Endothelial cell of umbilical vein (primary cell): ENCODE data around the gene ADAMTSL3. TPM values are rescaled to one million over a fixed set of nuclear protein-coding genes. Genes with fewer than 3 reads are reported as not detected.

Experiments used
- BruUV-seq: library from RNA; stranded (reverse); fragments of 400-500 nt; replicated peaks from 2 replicates; lab custom pipeline; 2021; lab: Mats Ljungman, UMichigan
- CTCF ChIA-PET: fragments of 300-600, 350-600 bp; sonication (Branson Sonifier 250); formaldehyde crosslinking; loops from one replicate; lab custom pipeline; 2021; ENCODE audit warnings: antibody characterized with exemption, inconsistent platforms; lab: Charles Lee
- POLR2A ChIA-PET: fragments of 300-600, 350-600 bp; sonication (Branson Sonifier 250); formaldehyde crosslinking; loops from one replicate; lab custom pipeline; 2021; ENCODE audit warnings: antibody characterized with exemption, inconsistent platforms; lab: Charles Lee
- DNase-seq: peaks from one replicate; pipeline ENCODE4 v3.0.0-alpha.2; 2011; ENCODE audit warnings: low read depth, low spot score
- FAIRE-seq: peaks from 2 replicates; lab custom pipeline; 2011; peaks lifted over from hg19 to GRCh38; lab: Jason Lieb, UNC
- H2AFZ ChIP-seq: 2 replicates; pipeline ENCODE4 v1.6.0; 2012; ENCODE audit warnings: low read depth, low read length, control low read depth, inconsistent platforms
- H3K27ac ChIP-seq: 2 replicates; pipeline ENCODE4 v1.5.1; 2011; ENCODE audit warnings: low read depth, mild to moderate bottlenecking, control low read depth, low read length, moderate library complexity; ENCODE audit not compliant: insufficient read depth
- H3K27me3 ChIP-seq, 2 experiments: 2 replicates each; pipeline versions ENCODE4 v1.6.0 to v1.6.1; 2011; ENCODE audit warnings: low read length in 2 of 2, mixed read lengths in 1 of 2; ENCODE audit not compliant: control insufficient read depth in 2 of 2, insufficient read depth in 2 of 2
- H3K36me3 ChIP-seq, 2 experiments: 2 replicates in 1 of 2; 3 replicates in 1 of 2; pipeline ENCODE4 v1.5.1; 2011; ENCODE audit warnings: low read length in 2 of 2, mild to moderate bottlenecking in 1 of 2, moderate library complexity in 1 of 2; ENCODE audit not compliant: control insufficient read depth in 2 of 2, insufficient read depth in 2 of 2; ENCODE audit errors: extremely low read depth in 1 of 2
- H3K4me1 ChIP-seq: 3 replicates; pipeline ENCODE4 v1.5.1; 2011; ENCODE audit warnings: mild to moderate bottlenecking, low read length; ENCODE audit not compliant: control insufficient read depth, insufficient read depth; ENCODE audit errors: extremely low read depth
- H3K4me2 ChIP-seq: 2 replicates; pipeline ENCODE4 v1.6.1; 2011; ENCODE audit warnings: low read length, control low read depth, mixed read lengths; ENCODE audit not compliant: insufficient read depth
- H3K4me3 ChIP-seq, 3 experiments: fragments of 200-600 bp in 1 of 3; sonication (generic), shearing (Covaris generic) in 1 of 3; replicated peaks in 1 of 3; 2 replicates each; pipeline ENCODE4 v1.5.1; 2011 to 2016; ENCODE audit warnings: control low read depth in 3 of 3, low read length in 3 of 3, mild to moderate bottlenecking in 2 of 3, inconsistent platforms in 1 of 3, low read depth in 1 of 3, moderate library complexity in 1 of 3; ENCODE audit not compliant: insufficient read depth in 1 of 3
- H3K79me2 ChIP-seq: 2 replicates; pipeline ENCODE4 v1.6.0; 2012; ENCODE audit warnings: low read length, inconsistent platforms; ENCODE audit not compliant: control insufficient read depth, insufficient read depth
- H3K9ac ChIP-seq: replicated peaks from 2 replicates; pipeline ENCODE3; 2011; ENCODE audit warnings: low read length, control low read depth; ENCODE audit not compliant: insufficient read depth; ENCODE audit errors: extremely low read depth
- H3K9me1 ChIP-seq: replicated peaks from 3 replicates; pipeline ENCODE4 v1.6.0; 2011; ENCODE audit warnings: mild to moderate bottlenecking, low read length; ENCODE audit not compliant: control insufficient read depth, insufficient read depth; ENCODE audit errors: extremely low read depth
- H3K9me3 ChIP-seq: replicated peaks from 2 replicates; pipeline ENCODE4 v1.5.1; 2012; ENCODE audit warnings: low read length, inconsistent platforms; ENCODE audit not compliant: control insufficient read depth, insufficient read depth
- H4K20me1 ChIP-seq: replicated peaks from 2 replicates; pipeline ENCODE3; 2011; ENCODE audit warnings: mild to moderate bottlenecking, low read length; ENCODE audit not compliant: control insufficient read depth, insufficient read depth; ENCODE audit errors: extremely low read depth
- EZH2 ChIP-seq: IDR thresholded peaks from 2 replicates; pipeline ENCODE4 v1.6.1; 2012; ENCODE audit warnings: borderline replicate concordance, low read depth, mild to moderate bottlenecking, moderate library complexity, low read length, inconsistent platforms; ENCODE audit not compliant: severe bottlenecking
- FOS ChIP-seq: IDR thresholded peaks from 2 replicates; pipeline ENCODE4 v1.6.1; 2011; ENCODE audit warnings: mild to moderate bottlenecking, low read length, moderate library complexity, borderline replicate concordance; ENCODE audit not compliant: insufficient read depth
- GATA2 ChIP-seq: IDR thresholded peaks from 2 replicates; pipeline ENCODE4 v1.7.0; 2011; ENCODE audit warnings: low read depth, mild to moderate bottlenecking, moderate library complexity, mixed read lengths, low read length; ENCODE audit not compliant: insufficient read length, insufficient read depth
- JUN ChIP-seq: IDR thresholded peaks from 2 replicates; pipeline ENCODE4 v1.6.1; 2011; ENCODE audit warnings: borderline replicate concordance, low read depth; ENCODE audit not compliant: insufficient read length, insufficient read depth
- MYC ChIP-seq: IDR thresholded peaks from one replicate; pipeline ENCODE4 v1.6.1; 2011; ENCODE audit warnings: mild to moderate bottlenecking, low read depth, low read length
- POLR2A ChIP-seq: IDR thresholded peaks from 2 replicates; pipeline ENCODE4 v1.6.1; 2012; ENCODE audit warnings: low read depth, mild to moderate bottlenecking, control low read depth, low read length
- POLR2AphosphoS5 ChIP-seq: IDR thresholded peaks from 2 replicates; pipeline ENCODE4 v1.6.1; 2012; ENCODE audit warnings: low read depth, mild to moderate bottlenecking, control low read depth, low read length, moderate library complexity; ENCODE audit not compliant: insufficient read depth
- dilution Hi-C: fragments of 300-500 bp; cut with MboI; formaldehyde crosslinking; loops from one replicate; pipeline ENCODE4 v1.15.0; 2019; ENCODE audit warnings: low sequenced_read_pairs; ENCODE audit not compliant: extremely low pct_ligation_motif_present
- intact Hi-C: fragments of 100-400 bp; cut with micrococcal nuclease; formaldehyde crosslinking; loops from one replicate; pipeline ENCODE4 v1.10.0; 2022
- polyA plus RNA-seq, 4 experiments: library from polyadenylated mRNA; depleted of rRNA in 3 of 4; stranded (reverse) in 3 of 4; unstranded in 1 of 4; fragments of >200 nt; gene quantifications; 2 replicates each; pipeline versions ENCODE4 v1.2.1 to v1.2.3, GENCODE V29; 2011 to 2012; ENCODE audit warnings: missing spikeins in 1 of 4
- total RNA-seq: library from RNA; stranded (reverse); gene quantifications from 2 replicates; pipeline ENCODE4 v1.2.3, GENCODE V29; 2021
- TF ChIP-seq, protein P1 (sequence below), 2 donors: IDR thresholded peaks; 1 replicate in 1 of 2; 2 replicates in 1 of 2; pipeline ENCODE4 v1.5.1; 2011; ENCODE audit warnings: low read length in 2 of 2, mild to moderate bottlenecking in 2 of 2, moderate library complexity in 2 of 2, control low read depth in 1 of 2, inconsistent platforms in 1 of 2, low read depth in 1 of 2; ENCODE audit not compliant: insufficient read depth in 1 of 2; ENCODE audit errors: extremely low read depth in 1 of 2

ADAMTSL3 gene
- total and polyA plus RNA-seq, 2 donors (not counting 3 experiments of a cell fraction or from before 2014, with no cell fraction given) = not detected

DNA sequence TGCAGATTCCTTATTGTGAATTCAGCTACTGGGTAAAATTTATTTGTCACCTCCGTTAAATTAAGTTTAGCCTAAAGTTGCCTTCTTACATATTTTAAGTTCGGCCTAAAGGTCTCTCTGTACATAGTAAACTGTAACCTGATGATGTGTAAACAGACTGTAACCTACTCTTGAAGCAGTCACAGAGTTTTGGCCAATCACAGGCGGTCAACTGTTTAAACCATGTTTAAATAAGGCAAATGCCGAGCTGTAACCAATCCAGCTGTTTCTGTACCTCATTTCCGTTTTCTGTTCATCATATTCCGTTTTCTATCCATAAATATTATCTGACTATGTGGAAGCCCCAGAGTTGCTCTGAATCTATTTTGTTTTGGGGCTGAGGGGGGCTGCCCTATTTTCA, 2.4 kb upstream of the ADAMTSL3 start:
- Histone ChIP-seq H4K20me1 (no peaks in the 10 kb centered on the region), H3K79me2 (no peaks in the 10 kb centered on the region), H2AFZ (no peak overlapping the region), H3K9me1 (no peaks in the 10 kb centered on the region), H3K36me3 (no peaks in the 10 kb centered on the region), H3K9me3 (no peaks in the 10 kb centered on the region), H3K9ac (no peak overlapping the region), H3K27me3 (peaks cover 19 to 20% of the 10 kb centered on the region in 2 experiments), H3K4me1 (no peaks in the 10 kb centered on the region), H3K4me2 (no peak overlapping the region), H3K27ac (no peak overlapping the region), H3K4me3 (no peak overlapping the region)
- no peak for DNase-seq
- TF ChIP-seq, protein P1, sequence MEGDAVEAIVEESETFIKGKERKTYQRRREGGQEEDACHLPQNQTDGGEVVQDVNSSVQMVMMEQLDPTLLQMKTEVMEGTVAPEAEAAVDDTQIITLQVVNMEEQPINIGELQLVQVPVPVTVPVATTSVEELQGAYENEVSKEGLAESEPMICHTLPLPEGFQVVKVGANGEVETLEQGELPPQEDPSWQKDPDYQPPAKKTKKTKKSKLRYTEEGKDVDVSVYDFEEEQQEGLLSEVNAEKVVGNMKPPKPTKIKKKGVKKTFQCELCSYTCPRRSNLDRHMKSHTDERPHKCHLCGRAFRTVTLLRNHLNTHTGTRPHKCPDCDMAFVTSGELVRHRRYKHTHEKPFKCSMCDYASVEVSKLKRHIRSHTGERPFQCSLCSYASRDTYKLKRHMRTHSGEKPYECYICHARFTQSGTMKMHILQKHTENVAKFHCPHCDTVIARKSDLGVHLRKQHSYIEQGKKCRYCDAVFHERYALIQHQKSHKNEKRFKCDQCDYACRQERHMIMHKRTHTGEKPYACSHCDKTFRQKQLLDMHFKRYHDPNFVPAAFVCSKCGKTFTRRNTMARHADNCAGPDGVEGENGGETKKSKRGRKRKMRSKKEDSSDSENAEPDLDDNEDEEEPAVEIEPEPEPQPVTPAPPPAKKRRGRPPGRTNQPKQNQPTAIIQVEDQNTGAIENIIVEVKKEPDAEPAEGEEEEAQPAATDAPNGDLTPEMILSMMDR (IDR thresholded peaks at IDR 0.05; ENCODE audit: extremely low read depth in 1 of 2, insufficient read depth in 1 of 2, low read depth in 1 of 2, low read length in 2 of 2) = no peak
- TF ChIP-seq MYC (no peak), GATA2 (no peak), POLR2AphosphoS5 (no peak), POLR2A (no peak)
- intact Hi-C loops = no loop called here
- CTCF ChIA-PET = no interaction called here
- FAIRE-seq = no peak
- POLR2A ChIA-PET = no interaction called here
- dilution Hi-C loops = no loop called here
- BruUV-seq = no TSS peak

DNA sequence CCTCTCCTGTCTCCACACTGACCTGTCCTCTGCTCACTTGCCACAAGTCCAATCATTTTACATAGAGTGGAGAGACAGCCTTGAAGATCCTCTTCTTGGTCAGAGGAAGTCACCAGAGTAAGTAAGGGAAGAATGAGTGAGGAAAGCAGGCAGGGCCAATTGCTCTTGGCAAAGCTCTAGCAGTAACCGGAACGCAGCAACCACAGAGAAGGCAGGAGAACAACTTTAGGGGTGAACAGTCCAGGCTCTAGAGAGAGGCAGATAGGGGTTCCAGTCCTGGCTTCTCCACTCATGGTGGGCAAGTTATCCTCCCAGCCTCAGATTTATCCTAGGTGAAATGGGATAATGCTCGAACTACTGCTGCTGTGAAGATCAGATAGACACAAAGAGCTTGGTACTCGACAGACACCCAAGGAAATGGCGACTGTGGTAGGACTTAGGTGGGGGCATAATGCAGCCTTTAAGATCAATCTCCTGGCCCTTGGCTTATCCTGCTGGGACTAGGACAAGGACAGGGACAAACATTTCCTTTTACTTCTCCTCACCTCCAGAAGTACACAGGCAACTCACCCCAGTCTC, 1.2 kb upstream of the ADAMTSL3 start:
- Histone ChIP-seq H3K27ac (no peak overlapping the region), H3K27me3 (peaks cover 19 to 20% of the 10 kb centered on the region in 2 experiments), H2AFZ (no peak overlapping the region), H3K9ac (no peak overlapping the region), H3K4me3 (no peak overlapping the region), H3K36me3 (no peaks in the 10 kb centered on the region), H3K4me1 (no peaks in the 10 kb centered on the region), H3K9me3 (no peaks in the 10 kb centered on the region), H3K9me1 (no peaks in the 10 kb centered on the region), H3K79me2 (no peaks in the 10 kb centered on the region), H4K20me1 (no peaks in the 10 kb centered on the region), H3K4me2 (no peak overlapping the region)
- ChIA-PET POLR2A (no interaction called here), CTCF (no interaction called here)
- dilution Hi-C loops = no loop called here
- intact Hi-C loops = no loop called here
- FAIRE-seq = no peak
- TF ChIP-seq POLR2AphosphoS5 (no peak), POLR2A (no peak), MYC (no peak), FOS (no peak), JUN (no peak), GATA2 (no peak), EZH2 (no peak)
- TF ChIP-seq, protein P1 (IDR thresholded peaks at IDR 0.05; ENCODE audit: extremely low read depth in 1 of 2, insufficient read depth in 1 of 2, low read depth in 1 of 2, low read length in 2 of 2) = no peak
- no TSS peak for BruUV-seq
- no peak for DNase-seq
